IPS-18a (cell line): Measurements from ENCODE around the gene ADAMTSL1.

ENCODE experiments used
- H3K27ac ChIP-seq: one replicate; pipeline ENCODE4 v1.5.1; 2013; ENCODE audit warnings: low read length
- H3K27me3 ChIP-seq: one replicate; pipeline ENCODE4 v1.6.1; 2013; ENCODE audit warnings: mild to moderate bottlenecking, low read length; ENCODE audit not compliant: control insufficient read depth, insufficient read depth
- H3K36me3 ChIP-seq: one replicate; pipeline ENCODE4 v1.6.1; 2013; ENCODE audit warnings: low read depth, low read length; ENCODE audit not compliant: control insufficient read depth
- H3K4me1 ChIP-seq: one replicate; pipeline ENCODE4 v1.6.1; 2013; ENCODE audit warnings: low read depth, low read length; ENCODE audit not compliant: control insufficient read depth
- H3K4me3 ChIP-seq: one replicate; pipeline ENCODE4 v1.5.1; 2013; ENCODE audit warnings: low read length
- H3K9ac ChIP-seq: one replicate; pipeline ENCODE4 v1.6.1; 2013; ENCODE audit warnings: mild to moderate bottlenecking, low read length, moderate library complexity
- H3K9me3 ChIP-seq: one replicate; pipeline ENCODE4 v1.6.1; 2013; ENCODE audit warnings: low read depth, low read length; ENCODE audit not compliant: control insufficient read depth

The ADAMTSL1 gene

GRCh38 chr9:18544456-18544855, 70.5 kb downstream of the ADAMTSL1 start:
- H3K4me3 ChIP-seq, result no peak overlapping the region
- no peaks in the 10 kb centered on the region for H3K27me3 ChIP-seq
- no peaks in the 10 kb centered on the region for H3K4me1 ChIP-seq
- H3K9ac ChIP-seq, result no peak overlapping the region
- no peaks in the 10 kb centered on the region for H3K36me3 ChIP-seq
- no peak overlapping the region for H3K27ac ChIP-seq
- no peaks in the 10 kb centered on the region for H3K9me3 ChIP-seq

DNA sequence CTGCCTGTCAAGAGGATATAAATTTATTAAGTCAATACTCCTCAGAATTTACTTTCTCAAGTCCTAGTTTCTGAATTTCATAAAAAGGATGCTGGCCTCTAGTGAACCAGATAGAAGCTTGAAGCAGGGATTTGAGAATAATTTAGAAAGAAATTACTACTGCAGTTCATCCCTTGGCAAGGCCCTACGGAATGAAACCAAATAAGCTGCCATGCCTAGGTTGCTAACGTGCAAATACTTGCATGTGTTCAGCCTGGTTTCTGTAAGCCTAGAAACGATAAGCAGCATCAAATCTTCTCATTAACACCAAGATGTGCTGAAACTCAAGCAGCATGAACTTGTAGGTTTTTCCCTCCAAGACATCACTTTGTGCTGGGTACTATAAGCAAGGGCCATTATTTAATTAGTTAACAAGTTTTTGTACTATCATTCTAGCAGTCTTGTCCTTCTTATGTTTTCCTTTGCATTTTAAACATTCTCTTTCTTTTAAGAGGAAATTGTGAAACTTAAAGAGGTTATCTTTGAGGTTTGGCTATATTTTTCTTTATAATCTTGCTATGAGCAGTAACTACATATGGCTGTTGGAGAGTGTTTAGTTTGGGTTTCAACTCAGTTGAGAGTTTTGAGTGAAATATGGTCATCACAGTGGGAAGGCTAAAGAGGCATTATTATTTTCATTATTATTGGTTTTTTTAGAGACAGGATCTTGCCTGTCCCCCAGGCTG, 71.8 kb downstream of the ADAMTSL1 start:
- Histone ChIP-seq H3K27me3 (no peaks in the 10 kb centered on the region), H3K4me1 (no peaks in the 10 kb centered on the region), H3K36me3 (no peaks in the 10 kb centered on the region), H3K9me3 (no peaks in the 10 kb centered on the region), H3K27ac (no peak overlapping the region), H3K9ac (no peak overlapping the region), H3K4me3 (no peak overlapping the region)

GRCh38 chr9:18548456-18548855, 74.5 kb downstream of the ADAMTSL1 start:
- Histone ChIP-seq H3K9me3 (no peaks in the 10 kb centered on the region), H3K27me3 (no peaks in the 10 kb centered on the region), H3K4me1 (no peaks in the 10 kb centered on the region), H3K4me3 (no peak overlapping the region), H3K36me3 (no peaks in the 10 kb centered on the region), H3K9ac (no peak overlapping the region), H3K27ac (no peak overlapping the region)

- no peak overlapping the region for H3K9ac ChIP-seq
- no peak overlapping the region for H3K4me3 ChIP-seq
- no peaks in the 10 kb centered on the region for H3K27me3 ChIP-seq
- H3K36me3 ChIP-seq, result no peaks in the 10 kb centered on the region
- H3K27ac ChIP-seq, result no peak overlapping the region
- H3K9me3 ChIP-seq, result peaks cover 4% of the 10 kb centered on the region
- H3K4me1 ChIP-seq, result no peaks in the 10 kb centered on the region
Measured at GRCh38 chr9:18549772-18550171, 75.8 kb downstream of the ADAMTSL1 start.

GRCh38 chr9:18550286-18550685, 76.3 kb downstream of the ADAMTSL1 start:
- no peaks in the 10 kb centered on the region for H3K27me3 ChIP-seq
- no peak overlapping the region for H3K4me3 ChIP-seq
- no peaks in the 10 kb centered on the region for H3K36me3 ChIP-seq
- H3K9ac ChIP-seq, result no peak overlapping the region
- H3K9me3 ChIP-seq, result peaks cover 4% of the 10 kb centered on the region
- no peaks in the 10 kb centered on the region for H3K4me1 ChIP-seq
- no peak overlapping the region for H3K27ac ChIP-seq

- no peak overlapping the region for H3K4me3 ChIP-seq
- no peaks in the 10 kb centered on the region for H3K4me1 ChIP-seq
- no peaks in the 10 kb centered on the region for H3K36me3 ChIP-seq
- no peak overlapping the region for H3K27ac ChIP-seq
- H3K27me3 ChIP-seq, result no peaks in the 10 kb centered on the region
- H3K9me3 ChIP-seq, result peaks cover 4% of the 10 kb centered on the region
- H3K9ac ChIP-seq, result no peak overlapping the region
Measured at GRCh38 chr9:18554244-18554643, 80.3 kb downstream of the ADAMTSL1 start.

DNA sequence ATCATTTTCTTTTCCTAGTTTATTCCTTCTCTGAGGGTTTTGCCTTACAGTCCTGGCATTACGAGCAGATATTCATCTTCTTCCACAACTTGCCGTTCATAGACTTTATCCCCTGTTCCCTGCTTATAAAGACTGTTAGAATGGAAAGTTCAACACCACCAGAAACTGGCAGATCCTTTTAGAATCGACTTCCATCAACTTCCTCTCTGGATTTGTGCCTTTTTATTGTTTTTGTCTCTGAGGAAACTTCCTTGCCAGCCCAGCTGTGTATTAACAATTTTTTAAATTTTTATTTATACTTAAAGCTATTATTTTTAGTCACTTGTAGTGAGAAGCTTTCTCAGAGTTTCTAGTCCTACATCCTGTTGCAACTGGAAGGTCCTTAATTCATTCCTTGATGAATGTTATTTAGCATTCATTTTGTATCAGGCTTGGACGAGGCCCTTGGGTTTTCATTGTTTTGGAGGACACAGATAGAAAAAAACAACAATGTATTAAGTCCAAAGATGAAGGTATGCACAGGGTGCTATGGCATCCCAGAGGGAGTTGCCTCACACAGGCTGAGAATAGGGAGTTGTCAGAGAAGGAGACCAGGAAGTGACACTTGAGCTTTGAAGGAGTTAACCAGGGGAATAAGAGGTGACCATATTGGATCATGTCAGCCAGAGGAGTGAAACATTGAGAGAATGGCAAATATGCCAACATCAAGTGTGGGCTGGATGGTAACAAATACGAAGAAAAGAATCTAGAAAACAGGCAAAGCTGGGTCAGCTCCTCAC, 81.3 kb downstream of the ADAMTSL1 start:
- H3K9ac ChIP-seq, result no peak overlapping the region
- no peaks in the 10 kb centered on the region for H3K36me3 ChIP-seq
- H3K4me3 ChIP-seq, result no peak overlapping the region
- no peaks in the 10 kb centered on the region for H3K27me3 ChIP-seq
- no peaks in the 10 kb centered on the region for H3K4me1 ChIP-seq
- peaks cover 4% of the 10 kb centered on the region for H3K9me3 ChIP-seq
- H3K27ac ChIP-seq, result no peak overlapping the region

GRCh38 chr9:18564018-18564880, 90.3 kb downstream of the ADAMTSL1 start:
- Histone ChIP-seq H3K9me3 (no peaks in the 10 kb centered on the region), H3K4me3 (no peak overlapping the region), H3K9ac (no peak overlapping the region), H3K27me3 (no peaks in the 10 kb centered on the region), H3K27ac (no peak overlapping the region), H3K36me3 (no peaks in the 10 kb centered on the region), H3K4me1 (no peaks in the 10 kb centered on the region)

- no peaks in the 10 kb centered on the region for H3K4me1 ChIP-seq
- no peaks in the 10 kb centered on the region for H3K9me3 ChIP-seq
- H3K36me3 ChIP-seq, result no peaks in the 10 kb centered on the region
- no peak overlapping the region for H3K27ac ChIP-seq
- no peak overlapping the region for H3K9ac ChIP-seq
- H3K4me3 ChIP-seq, result no peak overlapping the region
- H3K27me3 ChIP-seq, result no peaks in the 10 kb centered on the region
Measured at GRCh38 chr9:18566121-18566520, 92.2 kb downstream of the ADAMTSL1 start.

DNA sequence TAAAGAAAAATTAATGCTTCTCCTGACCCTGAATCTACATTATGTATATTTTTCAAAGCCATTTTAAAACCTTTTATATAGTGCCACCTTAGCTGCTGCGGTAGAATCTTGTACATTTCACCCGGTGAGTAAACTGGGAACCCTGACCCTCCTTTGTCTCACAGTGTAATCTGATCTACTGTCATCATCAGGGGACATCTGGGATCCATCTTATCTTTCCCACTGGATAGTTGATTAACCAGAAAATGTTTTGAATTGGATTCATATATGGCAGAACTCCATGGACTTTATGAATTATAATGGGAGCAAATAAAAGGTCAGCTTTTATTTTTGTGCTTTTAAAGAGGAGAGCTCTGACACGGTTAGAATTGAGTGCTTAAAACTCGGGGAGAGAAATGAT, 95.0 kb downstream of the ADAMTSL1 start:
- H3K4me1 ChIP-seq, result no peaks in the 10 kb centered on the region

DNA sequence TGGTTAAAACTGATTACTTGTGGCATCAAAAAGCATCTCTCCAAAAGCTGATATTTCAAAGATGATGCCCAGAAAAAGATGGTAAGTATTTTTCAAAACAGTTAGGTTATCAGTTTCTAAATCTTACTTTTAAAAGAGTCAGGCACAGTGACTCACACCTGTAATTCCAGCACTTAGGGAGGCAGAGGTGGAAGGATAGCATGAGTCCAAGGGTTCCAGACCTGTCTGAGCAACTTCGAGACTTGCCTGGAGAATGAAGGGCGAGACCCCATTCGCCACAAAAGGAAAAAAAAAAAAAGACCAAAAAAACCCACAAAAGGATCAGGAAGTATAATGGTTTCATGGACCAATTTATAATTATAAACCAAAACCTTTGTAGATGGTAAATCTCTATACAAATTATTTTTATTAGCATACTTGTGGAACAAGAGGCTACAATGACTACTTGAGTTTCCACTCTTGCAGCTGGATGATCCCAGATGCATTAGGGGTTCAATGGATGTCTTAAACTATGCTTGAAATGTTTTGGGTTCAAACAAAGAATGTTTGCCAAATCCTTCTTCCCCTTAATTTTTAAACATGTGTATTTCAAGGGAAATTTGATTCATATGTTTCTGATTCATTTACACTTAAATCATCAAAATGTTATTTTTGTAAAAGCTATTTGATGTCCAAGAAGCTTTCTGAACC, 96.1 kb downstream of the ADAMTSL1 start:
- no peaks in the 10 kb centered on the region for H3K36me3 ChIP-seq
- no peaks in the 10 kb centered on the region for H3K9me3 ChIP-seq
- H3K27me3 ChIP-seq, result no peaks in the 10 kb centered on the region
- H3K4me1 ChIP-seq, result no peaks in the 10 kb centered on the region
- H3K9ac ChIP-seq, result no peak overlapping the region
- no peak overlapping the region for H3K4me3 ChIP-seq
- H3K27ac ChIP-seq, result no peak overlapping the region

More for the DNA sequence above, 95.0 kb downstream of the ADAMTSL1 start:
- no peaks in the 10 kb centered on the region for H3K36me3 ChIP-seq
- H3K9me3 ChIP-seq, result no peaks in the 10 kb centered on the region
- H3K27ac ChIP-seq, result no peak overlapping the region
- H3K4me3 ChIP-seq, result no peak overlapping the region
- H3K27me3 ChIP-seq, result no peaks in the 10 kb centered on the region
- H3K9ac ChIP-seq, result no peak overlapping the region
